HG02840 (cell line): ENCODE measurements around the gene RELN.

Experiments
- ATAC-seq: cut with Tn5 transposase; IDR thresholded peaks from one replicate; pipeline ENCODE4 v1.9.1; 2021; ENCODE audit warnings: mild to moderate bottlenecking, moderate library complexity, moderate number of reproducible peaks; ENCODE audit not compliant: unreplicated experiment, low FRiP score

Gene RELN

DNA sequence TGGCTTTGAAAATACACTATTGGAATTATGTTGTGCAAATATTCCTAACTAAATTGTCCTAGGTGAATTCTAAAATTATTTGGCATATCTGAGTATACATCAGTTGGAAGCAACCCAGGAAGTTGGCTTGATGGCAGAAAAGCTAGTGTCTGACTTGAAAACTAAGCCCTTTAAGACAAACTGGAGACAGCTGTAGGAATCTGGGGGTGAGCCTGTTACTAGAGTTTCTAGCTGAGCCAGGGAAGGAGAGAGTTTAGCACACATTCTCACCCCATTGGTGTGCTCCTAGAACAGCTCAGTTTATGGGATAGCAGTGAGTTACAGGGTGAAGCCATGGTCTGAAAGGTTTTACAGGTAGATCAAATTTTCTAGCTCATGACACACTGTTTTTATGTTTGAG, 333.2 kb downstream of the RELN start:
- no peak for ATAC-seq

- ATAC-seq = no peak
These were observed 337.7 kb downstream of the RELN start for GRCh38 chr7:103651593-103652377.

DNA sequence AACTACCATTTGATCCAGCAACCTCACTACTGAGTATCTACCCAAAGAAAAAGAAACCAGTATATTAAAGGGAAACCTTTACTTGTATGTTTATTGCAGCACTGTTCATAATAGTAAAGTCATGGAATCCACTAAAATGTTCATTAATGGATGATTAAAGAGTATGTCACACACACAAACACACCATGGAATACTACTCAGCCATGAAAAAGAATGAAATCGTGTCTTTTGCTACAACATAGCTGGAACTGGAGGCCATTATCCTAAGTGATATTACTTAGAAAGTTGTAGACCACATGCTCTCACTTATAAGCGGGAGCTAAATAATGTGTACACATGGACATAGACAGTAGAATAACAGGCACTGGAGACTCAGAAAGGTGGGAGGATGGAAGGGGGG, 340.4 kb downstream of the RELN start:
- no peak for ATAC-seq

DNA sequence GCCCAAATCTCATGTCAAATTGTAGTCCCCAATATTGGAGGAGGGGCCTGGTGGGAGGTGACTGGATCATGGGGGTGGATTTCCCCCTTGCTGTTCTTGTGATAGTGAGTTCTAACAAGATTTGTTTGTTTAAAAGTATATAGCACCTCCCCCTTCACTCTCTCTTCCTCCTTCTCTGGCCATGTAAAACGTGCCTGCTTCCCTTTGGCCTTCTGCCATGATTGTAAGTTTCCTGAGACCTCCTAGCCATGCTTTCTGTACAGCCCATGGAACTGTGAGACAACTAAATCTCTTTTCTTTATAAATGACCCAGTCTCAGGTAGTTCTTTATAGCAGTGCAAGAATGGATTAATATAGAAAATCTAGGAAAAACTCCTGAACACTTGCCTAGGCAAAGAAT, 341.3 kb downstream of the RELN start:
- no peak for ATAC-seq

- no peak for ATAC-seq
These were observed 345.1 kb downstream of the RELN start for GRCh38 chr7:103644319-103644718.

GRCh38 chr7:103640031-103640779, 349.3 kb downstream of the RELN start:
- ATAC-seq = no peak

DNA sequence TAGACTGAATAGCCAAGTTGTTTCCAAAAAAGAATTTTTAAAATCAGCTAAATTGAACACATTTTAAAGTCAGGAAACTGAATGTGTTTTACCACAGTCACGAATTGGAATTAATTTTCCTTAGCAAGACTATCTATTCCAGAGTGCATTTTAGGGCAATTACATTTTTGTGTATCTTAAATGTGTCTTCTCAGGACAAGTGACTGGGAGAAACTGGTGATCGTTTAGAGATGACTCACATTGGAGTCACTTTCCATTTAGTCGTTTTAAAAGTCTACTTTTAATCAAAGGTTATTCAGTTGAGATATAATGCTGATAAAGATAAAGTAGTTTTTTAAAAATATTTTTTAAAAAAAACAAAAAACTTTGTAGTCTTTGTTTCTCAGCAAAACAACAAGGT, 351.7 kb downstream of the RELN start:
- ATAC-seq = no peak

DNA sequence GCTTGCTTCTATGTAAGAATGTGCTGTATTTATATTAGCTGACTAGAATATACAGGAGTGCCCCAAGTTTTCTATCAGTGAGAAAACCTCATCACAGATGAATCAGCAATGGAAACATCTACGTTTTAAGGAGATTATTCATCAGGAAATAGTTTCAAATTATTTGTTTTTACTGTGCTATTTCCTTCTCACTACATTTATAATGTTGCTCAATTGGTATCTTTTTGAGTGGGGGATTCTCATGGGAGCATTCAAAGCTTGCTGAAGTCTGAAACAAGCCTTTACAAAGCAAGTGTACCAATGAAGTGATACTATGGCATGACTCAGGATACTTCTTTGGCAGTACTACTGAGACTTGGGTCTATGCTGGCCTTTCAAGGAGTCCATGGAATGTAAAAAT, 352.4 kb downstream of the RELN start:
- no peak for ATAC-seq

- no peak for ATAC-seq
These were observed 353.3 kb downstream of the RELN start for GRCh38 chr7:103636153-103636552.

- ATAC-seq = no peak
These were observed 356.5 kb downstream of the RELN start for GRCh38 chr7:103632972-103633371.

DNA sequence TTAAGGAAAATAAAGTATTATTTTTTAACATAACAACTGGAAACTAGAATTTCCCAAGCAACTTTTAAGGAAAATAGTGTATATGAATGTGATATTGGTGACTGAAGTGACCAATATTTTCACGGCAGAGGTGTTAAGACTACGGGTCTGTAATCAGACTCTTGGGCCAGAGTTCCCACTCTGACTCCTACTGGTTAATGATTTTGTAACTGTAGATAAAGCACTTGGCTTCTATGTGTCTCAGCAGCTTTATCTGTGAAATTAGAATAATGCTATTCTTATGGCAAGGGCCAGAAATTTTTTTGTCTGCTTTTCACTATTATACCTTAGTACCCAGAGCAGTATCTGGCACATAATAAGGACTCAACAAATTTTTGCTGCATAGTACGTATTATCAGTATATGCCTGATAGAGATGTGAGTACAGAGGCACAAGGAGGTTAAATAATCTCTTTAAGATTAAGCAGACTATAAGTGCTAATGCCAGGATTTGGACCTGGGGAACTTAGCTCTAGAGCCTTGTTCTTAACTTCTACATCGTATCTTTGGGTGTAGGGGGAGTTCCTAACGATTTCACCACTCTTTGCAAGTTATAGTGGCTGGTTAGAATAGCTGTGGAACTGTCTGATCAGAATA, 357.3 kb downstream of the RELN start:
- ATAC-seq = no peak

DNA sequence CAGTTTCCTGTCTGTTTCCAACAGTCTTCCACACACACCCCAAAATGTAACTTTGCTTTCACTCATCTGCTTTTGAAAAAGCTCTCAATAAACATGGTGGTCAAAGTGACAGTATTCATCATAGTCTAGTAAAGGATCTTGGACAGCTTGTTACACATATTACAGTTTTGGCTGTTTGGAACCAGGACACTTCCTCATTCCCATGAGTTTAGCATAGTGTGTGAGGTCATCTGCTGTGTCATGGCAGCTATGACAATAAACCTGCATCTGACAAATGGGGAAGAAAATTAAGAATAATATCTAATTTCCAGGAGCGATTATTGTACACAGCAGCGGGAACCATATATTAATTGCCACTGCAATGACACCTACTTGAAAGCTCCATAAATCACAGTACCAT, 359.1 kb downstream of the RELN start:
- no peak for ATAC-seq

DNA sequence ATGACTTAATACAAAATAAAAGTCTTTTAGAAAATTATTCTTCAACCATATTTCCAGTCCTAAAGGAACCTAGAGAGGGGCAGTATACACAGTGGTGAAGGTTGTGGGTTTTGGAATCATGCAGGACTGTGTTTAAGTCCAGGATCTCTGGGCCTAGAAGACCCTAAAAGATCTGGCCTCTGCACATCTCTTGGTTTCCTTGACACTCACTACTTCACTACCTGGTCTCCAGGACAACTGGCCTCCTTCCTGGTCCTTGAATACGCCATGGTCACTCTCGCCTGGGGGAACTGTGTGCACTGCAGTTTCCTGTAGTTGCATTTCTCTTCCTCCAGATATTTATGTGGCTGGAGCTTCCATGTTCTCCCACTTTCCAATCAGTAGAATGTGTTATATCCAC, 360.7 kb downstream of the RELN start:
- no peak for ATAC-seq

DNA sequence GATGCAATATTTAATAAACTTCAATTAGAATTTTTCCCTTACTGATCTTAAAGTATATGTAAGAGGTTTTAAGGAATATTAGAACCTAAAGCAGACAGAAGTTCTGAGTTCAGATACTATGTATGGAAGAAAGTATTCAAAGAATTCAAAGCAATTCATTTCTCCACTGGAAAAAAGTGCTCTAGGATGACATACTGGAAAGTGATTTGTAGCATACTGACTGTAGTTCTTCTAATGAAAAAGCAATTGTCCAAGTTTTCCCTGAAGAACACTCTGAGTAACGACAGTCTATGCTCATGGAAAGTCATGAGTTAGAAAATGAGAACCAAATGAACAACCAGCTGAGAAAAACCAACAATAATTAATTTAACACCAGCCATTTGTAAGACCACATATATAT, 362.7 kb downstream of the RELN start:
- no peak for ATAC-seq

GRCh38 chr7:103622274-103622673, 367.2 kb downstream of the RELN start:
- no peak for ATAC-seq

GRCh38 chr7:103613655-103614642, 375.5 kb downstream of the RELN start:
- ATAC-seq = no peak

GRCh38 chr7:103609778-103610177, 379.7 kb downstream of the RELN start:
- ATAC-seq = no peak

- ATAC-seq = no peak
These were observed 383.8 kb downstream of the RELN start for GRCh38 chr7:103605640-103606039.

- no peak for ATAC-seq
These were observed 391.0 kb downstream of the RELN start for GRCh38 chr7:103598326-103598905.

- ATAC-seq = no peak
These were observed 391.9 kb downstream of the RELN start for GRCh38 chr7:103597606-103598005.
